Cardiac fibroblast (primary cell): ENCODE measurements around the gene SYCP2.

Source experiments
- DNase-seq, 2 donors: peaks; one replicate each; pipeline versions ENCODE4 v3.0.0 to v3.0.0-alpha.2; 2010; ENCODE audit warnings: low read depth in 2 of 2
- H3K4me3 ChIP-seq, 2 donors: replicated peaks in 1 of 2; 1 replicate in 1 of 2; 2 replicates in 1 of 2; pipeline ENCODE4 v1.5.1; 2011; ENCODE audit warnings: low read depth in 2 of 2, low read length in 2 of 2, mild to moderate bottlenecking in 2 of 2, moderate library complexity in 1 of 2
- CTCF ChIP-seq: IDR thresholded peaks from one replicate; pipeline ENCODE4 v1.5.1; 2011; ENCODE audit warnings: low read depth, mild to moderate bottlenecking, low read length, inconsistent platforms

The SYCP2 gene

GRCh38 chr20:59933296-59933848 lies at the start of gene SYCP2:
TSS of gene SYCP2 (minus strand) at chr20:59933637. CDS start at chr20:59922413, 11,224 bp downstream.
- peak; percentile 32 to 44 for DNase-seq
- H3K4me3 ChIP-seq = peak within 1 kb of the TSS; percentile 69 to 76
- TF ChIP-seq CTCF = no peak

DNA sequence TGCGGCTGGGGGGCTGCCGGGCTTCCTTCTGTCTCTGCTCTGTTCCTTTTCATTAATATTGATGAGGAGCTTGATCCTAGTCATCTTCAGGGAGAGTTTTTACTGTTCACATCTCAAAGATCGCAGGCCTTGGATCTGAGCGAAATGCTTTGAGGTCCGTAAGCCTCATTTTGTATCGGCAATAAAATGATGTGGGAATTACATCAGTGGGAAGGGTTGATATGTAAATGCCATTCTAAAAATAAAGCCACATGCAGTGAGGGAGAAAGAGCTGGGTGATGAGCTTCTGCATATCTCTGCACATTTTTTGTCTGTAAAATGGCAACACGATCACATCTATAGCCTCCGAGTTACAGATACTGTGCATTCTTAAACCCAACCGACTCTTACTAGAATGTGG lies 49.6 kb upstream of the SYCP2 start:
- DNase-seq = no peak
- no peak overlapping the region for H3K4me3 ChIP-seq
- no peak for TF ChIP-seq CTCF

DNA sequence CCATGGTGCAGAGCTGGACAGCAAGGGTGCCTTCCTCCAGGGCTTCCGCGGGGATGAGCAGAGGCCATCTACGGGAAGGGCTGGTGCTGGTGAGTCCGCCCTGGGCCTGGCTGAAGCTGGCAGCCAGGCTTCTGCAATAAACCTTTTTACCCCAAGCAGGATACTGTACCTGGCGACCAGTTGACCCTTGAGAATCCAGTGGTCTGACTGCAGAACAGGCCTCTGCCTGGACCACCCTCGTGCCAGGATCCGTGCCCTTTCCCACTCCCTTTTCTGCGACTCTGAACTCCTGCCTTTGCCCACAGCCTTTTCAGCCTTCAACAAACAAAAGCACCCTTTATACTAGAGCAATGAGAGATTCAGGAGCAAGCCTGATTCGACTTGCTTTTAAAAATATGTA lies 43.6 kb upstream of the SYCP2 start:
- DNase-seq = no peak
- no peak for TF ChIP-seq CTCF

DNA sequence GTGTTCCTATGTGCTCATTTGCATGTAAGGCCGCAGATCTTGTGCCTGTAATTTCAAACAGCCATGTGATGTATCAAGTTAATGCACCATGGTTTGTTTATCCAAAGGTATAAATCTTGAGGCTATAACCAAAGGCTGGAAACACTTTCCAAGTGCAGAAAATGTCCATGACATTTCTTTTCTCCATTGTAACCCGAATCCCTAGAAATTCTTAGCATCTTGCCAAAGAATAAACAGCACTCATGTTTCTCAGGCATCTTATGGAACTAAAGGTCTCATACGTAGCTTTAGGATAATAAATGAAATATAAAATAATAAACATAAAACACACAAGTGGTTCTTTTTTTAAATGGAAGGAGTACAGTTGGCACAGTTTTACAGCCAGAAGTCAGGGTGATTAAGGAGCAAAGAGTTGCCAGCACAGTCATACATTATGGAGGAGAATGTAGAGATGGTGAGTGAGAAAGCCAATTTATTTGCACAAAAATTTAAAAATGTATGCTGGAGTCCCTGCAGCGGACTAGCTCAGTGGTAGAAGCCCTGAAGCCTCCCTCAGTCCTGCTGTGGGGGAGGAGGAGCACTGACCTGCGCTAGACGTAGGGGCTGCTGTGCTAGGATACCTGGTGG lies 42.8 kb upstream of the SYCP2 start:
- DNase-seq = no peak
- TF ChIP-seq CTCF = no peak
- H3K4me3 ChIP-seq = no peak overlapping the region

More for the DNA sequence above, 43.6 kb upstream of the SYCP2 start:
- H3K4me3 ChIP-seq = no peak overlapping the region

- no peak for TF ChIP-seq CTCF
- no peak for DNase-seq
- no peak overlapping the region for H3K4me3 ChIP-seq
Measured at GRCh38 chr20:59972037-59972801, 38.8 kb upstream of the SYCP2 start.

GRCh38 chr20:59971428-59971827 lies 38.0 kb upstream of the SYCP2 start:
- H3K4me3 ChIP-seq = no peak overlapping the region
- DNase-seq = no peak
- no peak for TF ChIP-seq CTCF
